Stimulated activated memory B cell treated with anti-CD40 and anti-IgM and Interleukin-4, amounts not matched to agents 10 μg/mL and 1 μg/mL and 100 μg/mL, for 72 hours (primary cell): ENCODE data around the gene MYH16.
"Not testable (repeated sequence)": the region's sequence is repeated elsewhere in the genome, so short reads cannot be mapped to it uniquely, and the experiment has no call there.

ENCODE experiments used
- ATAC-seq: fragments of 150-1000 bp; cut with Tn5 transposase; 2 replicates; pipeline ENCODE4 v1.10.0; 2021
- H3K27ac Mint-ChIP-seq: one replicate; pipeline ENCODE4 v1.8.0; 2022; ENCODE audit warnings: mild to moderate bottlenecking, mixed read lengths
- H3K27me3 Mint-ChIP-seq: one replicate; pipeline ENCODE4 v1.8.0; 2022; ENCODE audit warnings: mixed read lengths
- H3K36me3 Mint-ChIP-seq: one replicate; pipeline ENCODE4 v1.8.0; 2022; ENCODE audit warnings: mixed read lengths
- H3K4me1 Mint-ChIP-seq: one replicate; pipeline ENCODE4 v1.8.0; 2022; ENCODE audit warnings: mixed read lengths
- H3K4me3 Mint-ChIP-seq: one replicate; pipeline ENCODE4 v1.8.0; 2022; ENCODE audit warnings: mild to moderate bottlenecking, moderate library complexity, mixed read lengths
- H3K9me3 Mint-ChIP-seq: one replicate; pipeline ENCODE4 v1.8.0; 2022; ENCODE audit warnings: mixed read lengths

The MYH16 gene

GRCh38 chr7:99309111-99309510 lies 36.5 kb downstream of the MYH16 start:
- no peak overlapping the region for H3K4me3 Mint-ChIP-seq
- peaks cover 3% of the 10 kb centered on the region for H3K9me3 Mint-ChIP-seq
- peaks cover 6% of the 10 kb centered on the region for H3K27me3 Mint-ChIP-seq
- H3K36me3 Mint-ChIP-seq, result peaks cover 6% of the 10 kb centered on the region
- peaks cover 12% of the 10 kb centered on the region for H3K4me1 Mint-ChIP-seq
- H3K27ac Mint-ChIP-seq, result no peak overlapping the region
- ATAC-seq, result no peak

GRCh38 chr7:99310004-99310403 lies 37.4 kb downstream of the MYH16 start:
- H3K4me1 Mint-ChIP-seq, result peaks cover 12% of the 10 kb centered on the region

GRCh38 chr7:99311702-99312101 lies 39.1 kb downstream of the MYH16 start:
- Mint-ChIP-seq H3K4me3 (no peak overlapping the region), H3K4me1 (peaks cover 12% of the 10 kb centered on the region), H3K27me3 (peaks cover 6% of the 10 kb centered on the region), H3K27ac (no peak overlapping the region), H3K36me3 (peaks cover 6% of the 10 kb centered on the region), H3K9me3 (peaks cover 3% of the 10 kb centered on the region)
- no peak for ATAC-seq

More at GRCh38 chr7:99310004-99310403, 37.4 kb downstream of the MYH16 start:
- no peak for ATAC-seq
- H3K36me3 Mint-ChIP-seq, result peaks cover 6% of the 10 kb centered on the region
- H3K9me3 Mint-ChIP-seq, result peaks cover 3% of the 10 kb centered on the region
- no peak overlapping the region for H3K4me3 Mint-ChIP-seq
- H3K27me3 Mint-ChIP-seq, result peaks cover 6% of the 10 kb centered on the region
- H3K27ac Mint-ChIP-seq, result no peak overlapping the region

DNA sequence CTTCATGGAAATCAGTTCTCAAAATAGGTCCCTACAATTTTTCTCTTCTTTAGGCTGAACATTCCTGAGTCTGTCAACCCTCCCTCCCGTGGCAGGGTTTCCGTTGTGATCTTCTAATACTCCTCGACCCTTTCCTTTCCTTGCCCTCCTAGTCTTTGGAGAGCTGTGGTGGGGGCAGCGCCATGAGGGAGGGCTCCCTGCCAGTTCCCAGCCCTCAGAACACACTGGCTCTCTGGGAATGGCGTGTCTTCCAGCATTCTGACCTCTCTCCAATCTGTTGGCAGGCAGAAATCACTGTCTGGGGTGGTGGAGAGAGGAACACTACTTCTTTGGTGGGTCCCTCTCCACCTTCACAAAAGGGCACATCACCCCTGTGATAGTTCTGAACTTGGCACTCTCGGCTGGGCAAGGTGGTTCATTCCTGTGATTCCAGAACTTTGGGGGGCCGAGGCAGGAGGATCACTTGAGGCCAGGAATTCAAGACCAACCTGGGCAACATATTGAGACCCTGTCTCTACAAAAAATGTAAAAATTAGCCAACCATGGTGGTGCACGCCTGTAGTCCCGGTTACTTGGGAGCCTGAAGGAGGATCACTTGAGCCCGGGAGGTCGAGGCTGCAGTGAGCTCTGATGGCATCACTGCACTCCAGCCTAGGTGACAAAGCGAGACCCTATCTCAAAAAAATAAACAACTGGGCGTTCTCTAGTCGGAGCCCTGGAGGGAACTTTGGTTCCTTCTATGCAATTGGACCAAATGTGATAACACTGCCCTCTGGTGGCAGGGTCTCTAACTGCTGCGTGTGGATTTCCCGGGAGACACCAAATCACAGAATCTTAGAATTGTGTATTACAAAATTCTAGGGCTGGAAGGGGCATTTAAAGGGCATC lies 39.9 kb downstream of the MYH16 start:
- Mint-ChIP-seq H3K36me3 (peaks cover 6% of the 10 kb centered on the region), H3K9me3 (peaks cover 3% of the 10 kb centered on the region), H3K4me3 (no peak overlapping the region), H3K4me1 (peaks cover 12% of the 10 kb centered on the region), H3K27me3 (peaks cover 6% of the 10 kb centered on the region), H3K27ac (no peak overlapping the region)
- peak; percentile 58 for ATAC-seq

DNA sequence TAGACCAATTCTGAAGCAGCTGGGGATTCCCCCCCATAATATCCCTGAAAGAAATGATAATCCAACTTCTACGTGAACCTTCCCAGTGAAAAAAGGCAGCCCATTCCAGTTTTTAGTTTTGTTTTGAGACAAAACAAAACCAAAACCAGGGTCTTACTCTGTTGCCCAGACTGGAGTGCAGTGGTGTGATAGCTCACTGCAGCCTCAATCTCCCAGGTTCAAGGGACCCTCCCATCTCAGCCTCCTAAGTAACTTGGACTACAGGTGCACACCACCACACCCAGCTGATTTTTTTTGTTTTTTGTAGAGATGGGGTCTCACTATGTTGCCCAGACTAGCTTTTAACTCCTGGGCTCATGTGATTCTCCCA lies 40.5 kb downstream of the MYH16 start:
- H3K9me3 Mint-ChIP-seq, result peaks cover 3% of the 10 kb centered on the region
- peaks cover 6% of the 10 kb centered on the region for H3K36me3 Mint-ChIP-seq
- no peak overlapping the region for H3K4me3 Mint-ChIP-seq
- H3K27ac Mint-ChIP-seq, result no peak overlapping the region
- peaks cover 6% of the 10 kb centered on the region for H3K27me3 Mint-ChIP-seq
- ATAC-seq, result no peak
- H3K4me1 Mint-ChIP-seq, result peaks cover 12% of the 10 kb centered on the region

GRCh38 chr7:99314504-99314903 lies 41.9 kb downstream of the MYH16 start:
- Mint-ChIP-seq H3K4me3 (no peak overlapping the region), H3K4me1 (peaks cover 12% of the 10 kb centered on the region), H3K27me3 (peaks cover 6% of the 10 kb centered on the region), H3K9me3 (peaks cover 3% of the 10 kb centered on the region), H3K27ac (no peak overlapping the region), H3K36me3 (peaks cover 6% of the 10 kb centered on the region)
- ATAC-seq, result peak; percentile 72

DNA sequence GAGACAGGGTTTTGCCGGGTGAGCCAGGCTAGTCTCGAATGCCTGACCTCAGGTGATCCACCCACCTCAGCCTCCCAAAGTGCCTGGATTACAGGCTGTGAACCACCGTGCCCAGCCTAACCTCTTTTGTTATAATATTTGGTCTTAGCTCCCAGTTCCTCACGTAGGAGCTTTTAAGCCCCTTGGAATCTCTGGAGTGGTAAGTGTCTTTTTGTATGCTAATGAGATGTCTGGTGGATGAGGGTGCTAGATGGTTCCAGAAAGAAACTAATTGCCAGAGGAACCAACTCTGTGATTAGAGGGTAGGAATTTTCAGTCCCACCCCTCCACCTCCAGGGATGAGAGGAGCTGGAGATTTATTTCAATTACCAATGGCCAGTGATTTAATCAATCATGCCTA lies 47.7 kb downstream of the MYH16 start:
- H3K27me3 Mint-ChIP-seq, result no peaks in the 10 kb centered on the region
- H3K27ac Mint-ChIP-seq, result no peak overlapping the region
- H3K4me3 Mint-ChIP-seq, result no peak overlapping the region
- no peaks in the 10 kb centered on the region for H3K9me3 Mint-ChIP-seq
- ATAC-seq, result no peak
- H3K36me3 Mint-ChIP-seq, result no peaks in the 10 kb centered on the region
- H3K4me1 Mint-ChIP-seq, result peaks cover 12% of the 10 kb centered on the region

- H3K4me1 Mint-ChIP-seq, result peaks cover 29% of the 10 kb centered on the region
- H3K27me3 Mint-ChIP-seq, H3K27ac Mint-ChIP-seq, H3K9me3 Mint-ChIP-seq, H3K36me3 Mint-ChIP-seq, H3K4me3 Mint-ChIP-seq, ATAC-seq: not testable (repeated sequence)
These were observed 50.0 kb downstream of the MYH16 start for GRCh38 chr7:99322659-99323058.

- ATAC-seq, result no peak
- H3K4me1 Mint-ChIP-seq, result peaks cover 44% of the 10 kb centered on the region
- peak overlapping the region; percentile 98 for H3K4me3 Mint-ChIP-seq
- no peaks in the 10 kb centered on the region for H3K9me3 Mint-ChIP-seq
- H3K36me3 Mint-ChIP-seq, result no peaks in the 10 kb centered on the region
- peak overlapping the region; percentile 92 for H3K27ac Mint-ChIP-seq
- H3K27me3 Mint-ChIP-seq, result no peaks in the 10 kb centered on the region
These were observed 51.9 kb downstream of the MYH16 start for GRCh38 chr7:99324559-99324958.

- no peaks in the 10 kb centered on the region for H3K9me3 Mint-ChIP-seq
- H3K27me3 Mint-ChIP-seq, result no peaks in the 10 kb centered on the region
- H3K36me3 Mint-ChIP-seq, result no peaks in the 10 kb centered on the region
- no peak for ATAC-seq
- peaks cover 49% of the 10 kb centered on the region for H3K4me1 Mint-ChIP-seq
- peak overlapping the region; percentile 98 for H3K4me3 Mint-ChIP-seq
- peak overlapping the region; percentile 92 for H3K27ac Mint-ChIP-seq
These were observed 52.4 kb downstream of the MYH16 start for GRCh38 chr7:99325001-99325493.

- H3K9me3 Mint-ChIP-seq, result no peaks in the 10 kb centered on the region
- no peaks in the 10 kb centered on the region for H3K27me3 Mint-ChIP-seq
- peaks cover 55% of the 10 kb centered on the region for H3K4me1 Mint-ChIP-seq
- ATAC-seq, result peak; percentile 98
- peak within 1 kb of the TSS; percentile 98 for H3K4me3 Mint-ChIP-seq
- H3K27ac Mint-ChIP-seq, result peak within 1 kb of the TSS; percentile 92
- no peaks in the 10 kb centered on the region for H3K36me3 Mint-ChIP-seq
These were observed 53.2 kb downstream of the MYH16 start, which contains the start of gene ARPC1A for GRCh38 chr7:99325592-99326407. ARPC1A (plus strand) TSS chr7:99325898; CDS start chr7:99333354, 7,456 bp downstream.

DNA sequence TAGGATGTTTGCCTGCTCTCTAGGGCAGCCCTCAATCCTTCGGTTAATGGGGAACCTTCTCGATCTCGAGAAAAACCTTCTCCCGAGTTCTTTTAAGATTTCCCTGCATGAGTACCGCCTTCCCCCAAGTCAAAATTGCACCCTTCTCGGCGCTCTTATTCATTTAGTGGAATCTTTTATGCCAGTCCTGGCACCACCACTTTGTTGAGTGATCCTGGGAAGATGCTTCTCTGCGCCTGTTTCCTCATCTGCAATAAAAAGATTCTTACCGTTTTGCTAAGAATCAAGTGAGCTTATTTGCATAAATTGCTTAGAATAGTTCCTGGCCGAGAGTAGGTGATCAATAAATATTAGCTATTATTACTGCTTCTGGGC lies 53.8 kb downstream of the MYH16 start:
- Mint-ChIP-seq H3K4me3 (peak overlapping the region; percentile 98), H3K9me3 (no peaks in the 10 kb centered on the region), H3K27me3 (no peaks in the 10 kb centered on the region), H3K36me3 (no peaks in the 10 kb centered on the region), H3K4me1 (peaks cover 55% of the 10 kb centered on the region), H3K27ac (peak overlapping the region; percentile 92)
- no peak for ATAC-seq

DNA sequence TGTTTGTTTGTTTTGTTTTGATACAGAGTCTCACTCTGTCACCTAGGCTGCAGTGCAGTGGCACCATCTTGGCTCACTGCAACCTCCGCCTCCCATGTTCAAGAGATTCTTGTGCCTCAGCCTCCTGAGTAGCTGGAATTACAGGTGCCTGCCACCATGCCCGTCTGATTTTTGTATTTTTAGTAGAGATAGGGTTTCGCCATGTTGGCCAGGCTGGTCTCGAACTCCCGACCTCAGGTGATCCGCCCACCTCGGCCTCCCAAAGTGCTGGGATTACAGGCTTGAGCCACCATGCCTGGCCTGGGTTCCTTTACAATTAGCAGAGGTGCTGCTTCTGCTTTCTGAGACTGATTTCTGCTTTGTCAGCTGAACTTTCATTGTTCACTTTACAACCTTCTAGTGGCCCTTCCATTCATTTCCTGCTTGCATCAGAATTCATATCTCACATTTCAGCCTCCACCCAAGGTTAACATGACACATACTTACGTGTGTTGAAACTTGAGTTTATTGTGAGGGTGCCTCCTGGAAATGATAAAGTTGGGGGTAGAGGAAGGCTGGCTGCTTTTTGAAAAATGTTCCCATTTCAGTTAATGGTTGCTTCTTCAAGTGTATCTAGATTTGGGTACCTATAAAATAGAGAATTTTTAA lies 57.8 kb downstream of the MYH16 start:
- not testable (repeated sequence) for H3K9me3 Mint-ChIP-seq, H3K36me3 Mint-ChIP-seq, H3K4me3 Mint-ChIP-seq, ATAC-seq, H3K27me3 Mint-ChIP-seq
- peaks cover 50% of the 10 kb centered on the region for H3K4me1 Mint-ChIP-seq
- peak overlapping the region; percentile 41 for H3K27ac Mint-ChIP-seq

DNA sequence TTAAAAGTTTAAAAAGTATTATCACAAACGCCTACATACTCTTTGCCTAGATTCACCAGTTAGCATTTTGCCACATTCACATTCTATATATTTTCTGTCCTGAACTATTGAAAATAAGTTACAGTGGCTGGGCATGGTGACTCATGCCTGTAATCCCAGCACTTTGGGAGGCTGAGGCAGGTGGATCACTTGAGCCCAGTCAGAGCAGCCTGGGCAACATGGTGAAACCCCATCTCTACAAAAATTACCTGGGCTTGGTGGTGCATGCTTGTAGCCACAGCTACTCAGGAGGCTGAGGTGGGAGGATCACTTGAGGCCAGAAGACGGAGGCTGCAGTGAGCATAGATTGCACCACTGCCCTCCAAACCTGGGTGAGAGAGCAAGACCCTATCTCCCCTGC lies 58.4 kb downstream of the MYH16 start:
- Mint-ChIP-seq H3K9me3 (no peaks in the 10 kb centered on the region), H3K27me3 (no peaks in the 10 kb centered on the region), H3K36me3 (peaks cover 8% of the 10 kb centered on the region), H3K4me3 (no peak overlapping the region), H3K4me1 (peaks cover 49% of the 10 kb centered on the region), H3K27ac (no peak overlapping the region)
- ATAC-seq, result no peak

GRCh38 chr7:99339595-99339994 lies 67.0 kb downstream of the MYH16 start:
- peaks cover 34% of the 10 kb centered on the region for H3K36me3 Mint-ChIP-seq
- no peaks in the 10 kb centered on the region for H3K9me3 Mint-ChIP-seq
- no peak for ATAC-seq
- H3K27me3 Mint-ChIP-seq, result no peaks in the 10 kb centered on the region
- H3K4me1 Mint-ChIP-seq, result no peaks in the 10 kb centered on the region
- no peak overlapping the region for H3K27ac Mint-ChIP-seq
- no peak overlapping the region for H3K4me3 Mint-ChIP-seq
